Measurements from ENCODE around the gene YIPF2.

GRCh38 chr19:10936661-10937084 is 8.2 kb upstream of the YIPF2 start:
- no peak for TF ChIP-seq POLR2AphosphoS5 (IDR thresholded peaks at IDR 0.05; ENCODE audit: low read depth, low read length)
- TF ChIP-seq TAF1 (IDR thresholded peaks at IDR 0.05; ENCODE audit: low read depth, low read length), result no peak
- TF ChIP-seq POLR2A (IDR thresholded peaks at IDR 0.05; ENCODE audit: low read depth, low read length), result no peak
